Measurements from ENCODE around the gene SALL3. TPM values are rescaled to one million over a fixed set of nuclear protein-coding genes. Genes with fewer than 3 reads are reported as not detected.

SALL3 gene
- 10.3 TPM for polyA plus RNA-seq (2013, experiment 1 of 2)
- polyA plus RNA-seq (2013, experiment 2 of 2): 10.9 TPM

DNA sequence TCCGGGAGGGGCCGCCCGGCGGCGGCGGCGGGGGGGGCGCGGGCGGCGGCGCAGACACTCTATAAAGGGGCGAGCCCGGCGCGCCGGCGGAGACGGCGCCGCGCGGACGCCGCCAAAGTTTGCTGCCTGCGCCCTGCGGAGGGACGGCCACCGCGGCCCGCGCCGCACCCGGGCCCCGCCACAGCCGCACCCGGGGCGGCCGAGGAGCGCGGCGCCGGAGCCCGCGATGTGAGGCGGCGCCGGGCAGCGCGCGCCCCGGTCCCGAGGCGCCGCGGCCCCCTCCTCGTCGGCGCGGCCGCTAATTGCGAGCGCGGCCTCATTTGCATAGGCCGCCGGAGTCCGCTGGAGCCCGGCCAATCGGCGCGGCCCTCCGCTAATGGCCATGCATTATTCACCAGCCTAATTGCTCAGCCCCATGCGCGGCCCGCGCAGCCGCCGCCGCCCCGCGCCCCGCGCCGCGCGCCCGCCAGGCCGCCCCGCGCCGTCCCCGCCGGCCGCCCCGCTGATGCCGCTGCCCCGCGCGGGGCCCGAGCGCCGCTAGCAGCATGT lies at the start of gene SALL3:
SALL3 (plus strand) TSS at position 89 of the 549 bp plus-strand sequence; CDS start at position 546, 457 bp downstream.
- Histone ChIP-seq H4K8ac (ENCODE audit: low read depth, low read length) (no peak within 1 kb of the TSS), H3K4me3 (ENCODE audit: low read length in 2 of 2) (peak within 1 kb of the TSS in 1 of 2 donors; percentile 91), H3K23ac (ENCODE audit: low read depth, low read length, poor library complexity) (no peak within 1 kb of the TSS), H3K27me3 (ENCODE audit: control insufficient read depth in 3 of 3, insufficient read depth in 3 of 3, low read depth in 1 of 3, low read length in 3 of 3) (peaks cover 14 to 90% (median 39%) of the 10 kb centered on the region in 3 experiments), H3K14ac (ENCODE audit: low read length) (peak within 1 kb of the TSS; percentile 89), H3K79me1 (ENCODE audit: low read depth, low read length) (peaks cover 2% of the 10 kb centered on the region), H3K9ac (ENCODE audit: low read depth, low read length, poor library complexity) (peak within 1 kb of the TSS; percentile 77), H3K18ac (ENCODE audit: low read length) (peak within 1 kb of the TSS; percentile 98), H3K27ac (replicated peaks; ENCODE audit: low read length) (peak within 1 kb of the TSS; percentile 17), H3K36me3 (replicated peaks in 1 of 2; ENCODE audit: control insufficient read depth in 2 of 2, insufficient read depth in 2 of 2, low read length in 2 of 2) (no peaks in the 10 kb centered on the region), H3K4ac (ENCODE audit: low read length) (no peak within 1 kb of the TSS), H2AFZ (ENCODE audit: low read length) (peak within 1 kb of the TSS; percentile 59), H3K4me2 (ENCODE audit: insufficient read depth, low read length, poor library complexity, severe bottlenecking) (peak within 1 kb of the TSS; percentile 75), H3K9me3 (replicated peaks in 1 of 2; ENCODE audit: control insufficient read depth in 2 of 2, insufficient read depth in 1 of 2, low read depth in 1 of 2, low read length in 2 of 2) (peaks cover 0 to 2% of the 10 kb centered on the region in 2 donors), H2BK12ac (ENCODE audit: low read length) (peak within 1 kb of the TSS; percentile 41), H2BK5ac (ENCODE audit: low read length) (peak within 1 kb of the TSS; percentile 87), H3K4me1 (ENCODE audit: control insufficient read depth in 2 of 2, insufficient read depth in 1 of 2, low read depth in 1 of 2, low read length in 2 of 2) (peaks cover 0 to 7% of the 10 kb centered on the region in 2 donors), H4K91ac (ENCODE audit: low read depth, low read length, poor library complexity) (no peak within 1 kb of the TSS), H2AK5ac (ENCODE audit: low read depth, low read length) (peak within 1 kb of the TSS; percentile 81), H2BK15ac (ENCODE audit: low read length) (peak within 1 kb of the TSS; percentile 85), H2BK120ac (ENCODE audit: low read depth, low read length) (no peak within 1 kb of the TSS)
- WGBS, 2 donors (ENCODE audit: extremely low coverage in 2 of 2, insufficient read length in 2 of 2, insufficient replicate concordance in 1 of 2): no CpG with 5 or more reads among the region's 102 CpGs
- DNase-seq (ENCODE audit: low spot score): no peak

DNA sequence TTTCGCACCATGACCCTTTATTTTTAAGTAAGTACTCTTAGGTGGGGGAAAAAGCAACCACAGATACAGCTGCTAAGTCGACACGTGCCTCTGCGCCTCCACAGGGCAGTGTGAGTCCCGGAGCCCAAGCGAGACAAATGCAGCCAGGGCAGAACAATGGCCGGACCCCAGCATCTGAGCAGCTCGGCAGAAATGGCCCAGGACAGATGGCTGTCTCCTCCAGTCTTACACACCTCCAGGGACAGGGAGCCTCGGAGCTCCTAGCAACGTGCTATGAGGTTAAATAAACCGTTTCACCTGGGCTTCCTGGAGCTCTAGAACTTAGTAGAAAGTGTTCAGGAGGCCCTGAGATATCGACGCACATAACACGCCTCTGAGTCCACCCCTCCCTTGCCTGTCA lies 47.3 kb upstream of the SALL3 start:
- Histone ChIP-seq H3K4me2 (ENCODE audit: insufficient read depth, low read length, poor library complexity, severe bottlenecking) (no peak overlapping the region), H2BK120ac (ENCODE audit: low read depth, low read length) (no peak overlapping the region), H4K91ac (ENCODE audit: low read depth, low read length, poor library complexity) (no peak overlapping the region), H3K4me1 (ENCODE audit: control insufficient read depth in 2 of 2, insufficient read depth in 1 of 2, low read depth in 1 of 2, low read length in 2 of 2) (peaks cover 0 to 3% of the 10 kb centered on the region in 2 donors), H3K36me3 (replicated peaks in 1 of 2; ENCODE audit: control insufficient read depth in 2 of 2, insufficient read depth in 2 of 2, low read length in 2 of 2) (no peaks in the 10 kb centered on the region), H3K27ac (replicated peaks; ENCODE audit: low read length) (no peak overlapping the region), H3K9ac (ENCODE audit: low read depth, low read length, poor library complexity) (no peak overlapping the region), H3K4ac (ENCODE audit: low read length) (no peak overlapping the region), H4K8ac (ENCODE audit: low read depth, low read length) (no peak overlapping the region), H3K27me3 (ENCODE audit: control insufficient read depth in 3 of 3, insufficient read depth in 3 of 3, low read depth in 1 of 3, low read length in 3 of 3) (peaks cover 0 to 7% (median 0%) of the 10 kb centered on the region in 3 experiments), H3K4me3 (ENCODE audit: low read length in 2 of 2) (no peak overlapping the region), H2BK5ac (ENCODE audit: low read length) (no peak overlapping the region), H2AK5ac (ENCODE audit: low read depth, low read length) (no peak overlapping the region), H3K18ac (ENCODE audit: low read length) (peak overlapping the region; percentile 15), H2BK12ac (ENCODE audit: low read length) (no peak overlapping the region), H3K79me1 (ENCODE audit: low read depth, low read length) (no peaks in the 10 kb centered on the region), H3K23ac (ENCODE audit: low read depth, low read length, poor library complexity) (no peak overlapping the region), H2BK15ac (ENCODE audit: low read length) (no peak overlapping the region), H3K14ac (ENCODE audit: low read length) (no peak overlapping the region), H2AFZ (ENCODE audit: low read length) (no peak overlapping the region), H3K9me3 (replicated peaks in 1 of 2; ENCODE audit: control insufficient read depth in 2 of 2, insufficient read depth in 1 of 2, low read depth in 1 of 2, low read length in 2 of 2) (no peaks in the 10 kb centered on the region)
- no peak for DNase-seq (ENCODE audit: low spot score)
- no CpG with 5 or more reads among the region's 14 CpGs for WGBS, 2 donors (ENCODE audit: extremely low coverage in 2 of 2, insufficient read length in 2 of 2, insufficient replicate concordance in 1 of 2)

DNA sequence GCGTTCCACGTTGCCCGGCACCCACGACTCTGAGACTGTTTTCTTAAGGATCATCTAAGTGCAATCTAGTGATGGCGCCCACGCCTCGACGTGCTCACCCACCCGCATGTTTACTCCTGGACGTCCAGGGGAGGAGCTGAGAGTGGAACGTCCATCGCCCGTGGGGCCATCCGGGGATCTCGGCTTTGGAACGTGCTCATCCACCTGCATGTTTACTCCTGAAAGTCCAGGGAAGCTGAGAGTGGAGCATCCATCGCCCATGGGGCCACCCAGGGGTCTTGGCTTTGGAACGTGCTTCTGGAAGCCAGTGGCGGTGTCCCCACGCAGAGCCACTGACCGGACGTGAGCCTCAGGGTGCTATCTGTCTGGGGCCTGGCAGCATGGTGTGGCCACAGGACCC lies 45.6 kb upstream of the SALL3 start:
- no peaks in the 10 kb centered on the region for H3K79me1 ChIP-seq (ENCODE audit: low read depth, low read length)
- no CpG with 5 or more reads among the region's 22 CpGs for WGBS, 2 donors (ENCODE audit: extremely low coverage in 2 of 2, insufficient read length in 2 of 2, insufficient replicate concordance in 1 of 2)
- H3K27ac ChIP-seq (replicated peaks; ENCODE audit: low read length): no peak overlapping the region
- H4K91ac ChIP-seq (ENCODE audit: low read depth, low read length, poor library complexity): peak overlapping the region; percentile 44
- H3K9me3 ChIP-seq (replicated peaks in 1 of 2; ENCODE audit: control insufficient read depth in 2 of 2, insufficient read depth in 1 of 2, low read depth in 1 of 2, low read length in 2 of 2): no peaks in the 10 kb centered on the region
- H2BK5ac ChIP-seq (ENCODE audit: low read length): no peak overlapping the region
- H2BK15ac ChIP-seq (ENCODE audit: low read length): peak overlapping the region; percentile 5
- H3K14ac ChIP-seq (ENCODE audit: low read length): no peak overlapping the region
- H2BK12ac ChIP-seq (ENCODE audit: low read length): no peak overlapping the region
- no peaks in the 10 kb centered on the region for H3K36me3 ChIP-seq (replicated peaks in 1 of 2; ENCODE audit: control insufficient read depth in 2 of 2, insufficient read depth in 2 of 2, low read length in 2 of 2)
- no peak overlapping the region for H3K4me2 ChIP-seq (ENCODE audit: insufficient read depth, low read length, poor library complexity, severe bottlenecking)
- H3K18ac ChIP-seq (ENCODE audit: low read length): no peak overlapping the region
- no peak overlapping the region for H3K4ac ChIP-seq (ENCODE audit: low read length)
- H3K4me1 ChIP-seq (ENCODE audit: control insufficient read depth in 2 of 2, insufficient read depth in 1 of 2, low read depth in 1 of 2, low read length in 2 of 2): peaks cover 0 to 3% of the 10 kb centered on the region in 2 donors
- H3K4me3 ChIP-seq (ENCODE audit: low read length in 2 of 2): no peak overlapping the region
- no peak overlapping the region for H4K8ac ChIP-seq (ENCODE audit: low read depth, low read length)
- no peak overlapping the region for H2BK120ac ChIP-seq (ENCODE audit: low read depth, low read length)
- H2AFZ ChIP-seq (ENCODE audit: low read length): no peak overlapping the region
- H2AK5ac ChIP-seq (ENCODE audit: low read depth, low read length): no peak overlapping the region
- no peak overlapping the region for H3K23ac ChIP-seq (ENCODE audit: low read depth, low read length, poor library complexity)
- peaks cover 0 to 7% (median 0%) of the 10 kb centered on the region in 3 experiments for H3K27me3 ChIP-seq (ENCODE audit: control insufficient read depth in 3 of 3, insufficient read depth in 3 of 3, low read depth in 1 of 3, low read length in 3 of 3)
- DNase-seq (ENCODE audit: low spot score): no peak
- H3K9ac ChIP-seq (ENCODE audit: low read depth, low read length, poor library complexity): no peak overlapping the region

DNA sequence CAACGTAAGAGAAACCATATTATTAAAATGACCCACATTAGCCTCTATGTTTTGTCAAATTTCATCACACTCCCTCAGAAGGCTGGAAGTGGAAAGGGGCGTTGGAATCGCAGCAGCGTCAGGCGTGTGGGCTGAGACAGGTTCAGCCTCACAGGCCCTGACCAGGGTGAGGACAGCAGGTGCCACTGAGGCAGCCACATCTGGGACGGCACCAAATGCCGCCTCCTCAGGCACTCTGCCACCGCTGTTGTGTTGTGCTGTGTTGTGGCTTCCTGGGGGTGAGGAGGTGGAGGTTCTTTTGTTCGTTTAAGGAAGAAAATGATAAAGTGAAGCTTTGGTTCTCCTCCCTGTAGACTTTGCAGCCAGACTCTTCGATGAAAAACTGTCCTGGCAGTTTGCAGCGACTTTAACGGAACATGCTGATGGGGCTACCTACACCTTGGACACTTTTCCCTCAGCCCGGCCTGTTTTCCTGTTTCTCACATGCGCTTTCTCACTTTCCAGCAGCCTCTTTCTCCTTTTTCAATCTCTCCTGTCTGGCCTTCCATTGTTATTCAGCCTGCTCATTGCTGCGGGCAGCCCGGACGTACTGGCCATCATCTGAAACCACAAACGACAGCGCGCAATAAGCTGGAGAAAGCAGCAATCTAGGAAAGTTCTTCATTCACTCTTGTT lies 44.9 kb upstream of the SALL3 start:
- Histone ChIP-seq H2AFZ (ENCODE audit: low read length) (no peak overlapping the region), H3K23ac (ENCODE audit: low read depth, low read length, poor library complexity) (no peak overlapping the region), H3K4ac (ENCODE audit: low read length) (no peak overlapping the region), H3K27me3 (ENCODE audit: control insufficient read depth in 3 of 3, insufficient read depth in 3 of 3, low read depth in 1 of 3, low read length in 3 of 3) (peaks cover 0 to 7% (median 0%) of the 10 kb centered on the region in 3 experiments), H4K8ac (ENCODE audit: low read depth, low read length) (no peak overlapping the region), H2BK120ac (ENCODE audit: low read depth, low read length) (no peak overlapping the region), H2BK5ac (ENCODE audit: low read length) (no peak overlapping the region), H4K91ac (ENCODE audit: low read depth, low read length, poor library complexity) (no peak overlapping the region), H3K36me3 (replicated peaks in 1 of 2; ENCODE audit: control insufficient read depth in 2 of 2, insufficient read depth in 2 of 2, low read length in 2 of 2) (no peaks in the 10 kb centered on the region), H3K4me3 (ENCODE audit: low read length in 2 of 2) (no peak overlapping the region), H2BK12ac (ENCODE audit: low read length) (no peak overlapping the region), H3K79me1 (ENCODE audit: low read depth, low read length) (no peaks in the 10 kb centered on the region), H2AK5ac (ENCODE audit: low read depth, low read length) (no peak overlapping the region), H3K4me1 (ENCODE audit: control insufficient read depth in 2 of 2, insufficient read depth in 1 of 2, low read depth in 1 of 2, low read length in 2 of 2) (peaks cover 0 to 3% of the 10 kb centered on the region in 2 donors), H3K14ac (ENCODE audit: low read length) (no peak overlapping the region), H3K9me3 (replicated peaks in 1 of 2; ENCODE audit: control insufficient read depth in 2 of 2, insufficient read depth in 1 of 2, low read depth in 1 of 2, low read length in 2 of 2) (no peaks in the 10 kb centered on the region), H2BK15ac (ENCODE audit: low read length) (peak overlapping the region; percentile 5), H3K9ac (ENCODE audit: low read depth, low read length, poor library complexity) (no peak overlapping the region), H3K27ac (replicated peaks; ENCODE audit: low read length) (no peak overlapping the region), H3K4me2 (ENCODE audit: insufficient read depth, low read length, poor library complexity, severe bottlenecking) (no peak overlapping the region), H3K18ac (ENCODE audit: low read length) (no peak overlapping the region)
- no CpG with 5 or more reads among the region's 20 CpGs for WGBS, 2 donors (ENCODE audit: extremely low coverage in 2 of 2, insufficient read length in 2 of 2, insufficient replicate concordance in 1 of 2)
- DNase-seq (ENCODE audit: low spot score): no peak
